Stimulated activated CD4-positive, alpha-beta T cell treated with anti-CD3 and anti-CD28 coated beads, Interleukin-1b, Interleukin-23, amount 100 ng/mL, for 1 hour (primary cell): ENCODE data around the gene TRAPPC13.
"Not testable (repeated sequence)": the region's sequence is repeated elsewhere in the genome, so short reads cannot be mapped to it uniquely, and the experiment has no call there.

Source experiments
- DNase-seq, 2 donors: peaks; one replicate each; pipeline ENCODE4 v3.0.0-alpha.2; 2020; ENCODE audit warnings: low read depth in 2 of 2

The TRAPPC13 gene

DNA sequence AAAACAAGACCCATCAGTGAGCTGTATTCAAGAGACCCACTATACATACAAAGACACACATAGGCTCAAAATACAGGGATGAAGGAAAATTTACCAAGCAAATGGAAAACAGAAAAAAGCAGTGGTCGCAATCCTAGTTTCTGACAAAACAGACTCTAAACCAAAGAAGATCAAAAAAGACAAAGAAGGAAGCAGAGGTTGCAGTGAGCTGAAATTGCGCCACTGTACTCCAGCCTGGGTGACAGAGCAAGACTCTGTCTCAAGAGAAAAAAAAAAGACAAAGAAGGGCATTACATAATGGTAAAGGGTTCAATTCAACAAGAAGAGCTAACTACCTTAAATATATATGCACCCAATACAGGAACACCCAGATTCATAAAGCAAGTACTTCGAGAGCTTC, 51.2 kb downstream of the TRAPPC13 start:
- DNase-seq: not testable (repeated sequence)

DNA sequence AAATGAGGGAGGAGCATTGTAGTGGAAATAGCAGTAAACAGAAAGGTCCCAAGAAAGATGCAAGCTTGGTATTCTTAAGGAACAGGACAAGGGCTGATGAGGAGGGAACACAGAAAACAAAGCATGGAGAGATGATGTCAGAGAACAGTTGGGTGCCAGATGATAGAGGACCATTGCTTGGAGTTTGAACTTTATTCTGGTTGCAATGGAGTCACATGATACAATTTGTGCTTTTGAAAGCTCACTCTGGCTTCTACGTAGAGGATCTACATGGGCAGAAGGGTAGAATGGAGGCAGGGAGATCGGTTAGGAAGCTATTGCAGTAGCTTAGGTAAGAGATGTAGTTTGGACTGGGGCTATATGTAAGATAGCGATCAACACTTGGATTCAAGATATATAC, 57.3 kb downstream of the TRAPPC13 start:
- no peak for DNase-seq

DNA sequence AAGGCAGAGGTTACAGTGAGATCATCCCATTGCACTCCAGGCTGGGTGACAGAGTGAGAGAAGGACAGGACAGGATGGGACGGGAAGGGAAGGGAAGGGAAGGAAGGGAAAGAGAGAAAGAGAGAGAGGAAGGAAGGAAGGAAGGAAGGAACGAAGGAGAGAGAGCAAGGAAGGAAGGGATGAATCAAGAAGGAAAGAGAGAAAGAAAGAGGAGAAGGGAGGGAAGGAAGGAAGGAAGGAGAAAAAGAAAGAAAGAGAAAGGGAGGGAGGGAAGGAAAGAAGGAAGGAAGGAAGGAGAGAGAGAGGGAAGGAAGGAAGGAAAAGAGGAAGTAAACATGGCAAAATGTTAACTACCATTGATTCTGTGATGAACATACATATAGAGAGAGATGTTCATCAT, 68.3 kb downstream of the TRAPPC13 start:
- no peak for DNase-seq

- no peak for DNase-seq
These were observed 70.4 kb downstream of the TRAPPC13 start for GRCh38 chr5:65695162-65695755.

- DNase-seq: no peak
These were observed 71.1 kb downstream of the TRAPPC13 start for GRCh38 chr5:65695896-65696295.

- DNase-seq: no peak
These were observed 72.1 kb downstream of the TRAPPC13 start for GRCh38 chr5:65696892-65697291.

GRCh38 chr5:65699338-65699737, 74.5 kb downstream of the TRAPPC13 start:
- no peak for DNase-seq

DNA sequence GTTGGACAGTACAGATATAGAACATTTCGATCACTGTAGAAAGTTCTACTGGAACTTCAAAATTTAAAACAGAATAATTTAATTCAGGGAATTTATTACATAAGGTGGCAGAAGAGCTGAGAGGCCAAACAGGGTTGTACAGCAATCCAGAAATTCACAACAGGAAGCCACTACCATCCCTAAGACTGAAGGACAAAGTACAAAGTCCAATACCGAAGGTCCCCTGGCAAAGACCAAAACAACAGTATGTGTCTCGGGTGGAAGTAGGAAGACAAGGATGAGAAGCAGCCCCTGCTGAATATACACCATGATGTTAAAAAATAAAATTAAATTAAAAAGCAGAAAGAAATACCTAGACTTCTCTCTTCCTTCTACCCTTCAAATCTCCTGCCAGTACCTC, 77.2 kb downstream of the TRAPPC13 start:
- DNase-seq: no peak

- no peak for DNase-seq
These were observed 79.9 kb downstream of the TRAPPC13 start for GRCh38 chr5:65704621-65705239.

DNA sequence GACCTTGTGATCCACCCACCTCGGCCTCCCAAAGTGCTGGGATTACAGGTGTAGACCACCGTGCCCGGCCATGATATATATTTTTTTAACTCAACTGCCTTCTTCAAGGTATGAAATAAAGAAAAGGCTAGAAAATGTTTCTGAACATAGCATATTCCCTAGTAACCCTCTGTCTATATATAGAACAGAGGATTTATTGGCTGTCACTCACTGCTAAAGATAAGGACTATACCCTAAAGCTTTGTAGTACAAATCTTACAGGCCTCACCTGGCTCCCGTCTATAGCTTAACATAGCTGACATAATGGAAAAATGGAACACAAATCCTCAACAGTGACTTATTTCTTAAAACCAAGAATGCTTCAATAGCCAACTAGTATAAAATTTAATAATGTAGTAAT, 82.8 kb downstream of the TRAPPC13 start:
- no peak for DNase-seq

GRCh38 chr5:65708145-65708544, 83.3 kb downstream of the TRAPPC13 start:
- DNase-seq: no peak
